Measurements from ENCODE around the gene SPATC1L.
"Not testable (repeated sequence)": the region's sequence is repeated elsewhere in the genome, so short reads cannot be mapped to it uniquely, and the experiment has no call there.

- TF ChIP-seq CTCF, ZNF521 (tag by site-specific recombination; IDR thresholded peaks at IDR 0.05): not testable (repeated sequence)
These were observed 7.7 kb downstream of the SPATC1L start for GRCh38 chr21:46176443-46177129.

Measured in HEK293 (cell line).